H1 (cell line): Measurements from ENCODE around the gene DRP2. TPM values are rescaled to one million over a fixed set of nuclear protein-coding genes. Genes with fewer than 3 reads are reported as not detected.

Experiments used
- CTCF ChIA-PET: fragments of 300-600 bp; sonication (Branson Sonifier 250); formaldehyde crosslinking; loops from one replicate; lab custom pipeline; 2021; ENCODE audit not compliant: partially characterized antibody; lab: Charles Lee
- POLR2A ChIA-PET: fragments of 300-600 bp; sonication (Branson Sonifier 250); formaldehyde crosslinking; loops from one replicate; lab custom pipeline; 2021; ENCODE audit warnings: inconsistent platforms; ENCODE audit not compliant: partially characterized antibody; lab: Charles Lee
- DNase-seq, 2 experiments: peaks; one replicate each; pipeline versions ENCODE4 v3.0.0 to v3.0.0-alpha.2; 2010 to 2022; ENCODE audit warnings: low spot score in 2 of 2, low read depth in 1 of 2, mixed read lengths in 1 of 2
- FAIRE-seq: peaks from 2 replicates; lab custom pipeline; 2011; peaks lifted over from hg19 to GRCh38; lab: Jason Lieb, UNC
- H2AFZ ChIP-seq: 2 replicates; pipeline ENCODE4 v1.8.1; 2012; ENCODE audit warnings: low read length, inconsistent platforms
- H2AK5ac ChIP-seq: 2 replicates; pipeline ENCODE4 v1.6.1; 2013; ENCODE audit warnings: low read depth, low read length
- H2BK120ac ChIP-seq: replicated peaks from 2 replicates; pipeline ENCODE3; 2013; ENCODE audit warnings: low read depth, low read length, inconsistent platforms
- H2BK12ac ChIP-seq: 2 replicates; pipeline ENCODE4 v1.6.1; 2013; ENCODE audit warnings: low read depth, low read length
- H2BK15ac ChIP-seq: 2 replicates; pipeline ENCODE4 v1.6.1; 2013; ENCODE audit warnings: low read length
- H2BK20ac ChIP-seq: 2 replicates; pipeline ENCODE4 v1.6.1; 2013; ENCODE audit warnings: low read length
- H2BK5ac ChIP-seq: 2 replicates; pipeline ENCODE4 v1.6.1; 2013; ENCODE audit warnings: low read depth, low read length
- H3K14ac ChIP-seq: 2 replicates; pipeline ENCODE4 v1.6.1; 2013; ENCODE audit warnings: inconsistent platforms; ENCODE audit not compliant: insufficient read length
- H3K18ac ChIP-seq: 2 replicates; pipeline ENCODE4 v1.6.1; 2013; ENCODE audit warnings: low read length; ENCODE audit errors: extremely low read depth
- H3K23ac ChIP-seq: 2 replicates; pipeline ENCODE4 v1.6.1; 2013; ENCODE audit warnings: inconsistent platforms; ENCODE audit not compliant: insufficient read length
- H3K23me2 ChIP-seq: 2 replicates; pipeline ENCODE4 v1.6.1; 2013; ENCODE audit warnings: low read depth, low read length
- H3K27ac ChIP-seq: 2 replicates; pipeline ENCODE4 v1.6.1; 2011; ENCODE audit warnings: low read depth, low read length, inconsistent platforms
- H3K27me3 ChIP-seq, 4 experiments: replicated peaks in 1 of 4; 1 replicate in 1 of 4; 2 replicates in 3 of 4; pipeline versions ENCODE4 v1.6.1 to v1.8.1; 2011 to 2013; ENCODE audit warnings: low read length in 3 of 4, mild to moderate bottlenecking in 3 of 4, inconsistent platforms in 2 of 4, mixed read lengths in 2 of 4, moderate library complexity in 1 of 4; ENCODE audit not compliant: control insufficient read depth in 3 of 4, insufficient read depth in 3 of 4; ENCODE audit errors: extremely low read depth in 1 of 4
- H3K36me3 ChIP-seq, 4 experiments: 2 replicates each; pipeline versions ENCODE4 v1.6.1 to v1.8.1; 2011 to 2013; ENCODE audit warnings: mild to moderate bottlenecking in 4 of 4, low read length in 3 of 4, moderate library complexity in 2 of 4, control low read depth in 1 of 4, inconsistent platforms in 1 of 4; ENCODE audit not compliant: insufficient read depth in 4 of 4, control insufficient read depth in 2 of 4
- H3K4ac ChIP-seq: replicated peaks from 2 replicates; pipeline ENCODE3; 2013; ENCODE audit warnings: low read length, low read depth, mixed read lengths, inconsistent platforms; ENCODE audit not compliant: insufficient read length
- H3K4me1 ChIP-seq, 4 experiments: replicated peaks in 1 of 4; 1 replicate in 1 of 4; 2 replicates in 3 of 4; pipeline versions ENCODE4 v1.6.1 to v1.8.1; 2011 to 2013; ENCODE audit warnings: low read length in 3 of 4, inconsistent platforms in 2 of 4, mixed read lengths in 1 of 4; ENCODE audit not compliant: insufficient read depth in 4 of 4, control insufficient read depth in 3 of 4
- H3K4me2 ChIP-seq, 2 experiments: 2 replicates each; pipeline versions ENCODE4 v1.6.1 to v1.8.1; 2011 to 2013; ENCODE audit warnings: low read depth in 2 of 2, low read length in 2 of 2, control low read depth in 1 of 2, inconsistent platforms in 1 of 2, mild to moderate bottlenecking in 1 of 2; ENCODE audit not compliant: insufficient read depth in 1 of 2
- H3K4me3 ChIP-seq, 4 experiments: fragments of 200-600, 300-600 bp in 1 of 4; sonication (generic), shearing (Covaris generic), sonication (Bioruptor Twin) in 1 of 4; 2 replicates each; pipeline versions ENCODE4 v1.5.1 to v1.8.1; 2011 to 2016; ENCODE audit warnings: low read length in 4 of 4, low read depth in 3 of 4, control low read depth in 2 of 4, inconsistent platforms in 2 of 4, mild to moderate bottlenecking in 2 of 4, mixed read lengths in 1 of 4, moderate library complexity in 1 of 4; ENCODE audit not compliant: insufficient read depth in 2 of 4; ENCODE audit errors: extremely low read depth in 1 of 4
- H3K56ac ChIP-seq: replicated peaks from 2 replicates; pipeline ENCODE3; 2013; ENCODE audit warnings: low read depth, mild to moderate bottlenecking, mixed read lengths, low read length, inconsistent platforms; ENCODE audit not compliant: insufficient read length
- H3K79me1 ChIP-seq: 2 replicates; pipeline ENCODE4 v1.6.1; 2013; ENCODE audit warnings: low read depth, low read length, control low read depth
- H3K79me2 ChIP-seq, 2 experiments: 2 replicates each; pipeline versions ENCODE4 v1.6.1 to v1.8.1; 2012 to 2013; ENCODE audit warnings: low read length in 2 of 2, mild to moderate bottlenecking in 2 of 2, inconsistent platforms in 1 of 2; ENCODE audit not compliant: insufficient read depth in 2 of 2, control insufficient read depth in 1 of 2
- H3K9ac ChIP-seq, 4 experiments: replicated peaks in 1 of 4; 1 replicate in 1 of 4; 2 replicates in 3 of 4; pipeline versions ENCODE4 v1.6.1 to v1.8.1; 2011 to 2013; ENCODE audit warnings: low read depth in 3 of 4, low read length in 3 of 4, control low read depth in 2 of 4, mild to moderate bottlenecking in 2 of 4, moderate library complexity in 2 of 4, inconsistent platforms in 1 of 4; ENCODE audit errors: extremely low read depth in 1 of 4
- H3K9me3 ChIP-seq, 2 experiments: 2 replicates each; pipeline versions ENCODE4 v1.6.1 to v1.8.1; 2012 to 2013; ENCODE audit warnings: mild to moderate bottlenecking in 2 of 2, moderate library complexity in 2 of 2, control low read depth in 1 of 2, inconsistent platforms in 1 of 2, low read depth in 1 of 2, low read length in 1 of 2, mixed read lengths in 1 of 2; ENCODE audit not compliant: insufficient read depth in 2 of 2
- H4K20me1 ChIP-seq, 2 experiments: replicated peaks in 1 of 2; 2 replicates each; pipeline versions ENCODE3 to v1.8.1; 2011 to 2013; ENCODE audit warnings: inconsistent platforms in 2 of 2, low read length in 2 of 2, mild to moderate bottlenecking in 1 of 2; ENCODE audit not compliant: insufficient read depth in 2 of 2, control insufficient read depth in 1 of 2
- H4K5ac ChIP-seq: 2 replicates; pipeline ENCODE4 v1.6.1; 2013; ENCODE audit warnings: low read length, low read depth, mixed read lengths, inconsistent platforms; ENCODE audit not compliant: insufficient read length
- H4K8ac ChIP-seq: 2 replicates; pipeline ENCODE4 v1.8.0; 2013; ENCODE audit warnings: mild to moderate bottlenecking, moderate library complexity, low read length, inconsistent platforms; ENCODE audit not compliant: insufficient read depth; ENCODE audit errors: extremely low read depth
- H4K91ac ChIP-seq: replicated peaks from 2 replicates; pipeline ENCODE3; 2013; ENCODE audit warnings: low read length, mixed read lengths, inconsistent platforms; ENCODE audit not compliant: insufficient read length
- ATF3 ChIP-seq: IDR thresholded peaks from 2 replicates; pipeline ENCODE4 v1.6.1; 2011; ENCODE audit warnings: low read depth, mild to moderate bottlenecking, low read length; ENCODE audit not compliant: insufficient read depth
- CTBP2 ChIP-seq: IDR thresholded peaks from 2 replicates; pipeline ENCODE4 v1.7.0; 2011; ENCODE audit warnings: borderline replicate concordance, mild to moderate bottlenecking, moderate library complexity, mixed read lengths, low read length; ENCODE audit not compliant: insufficient read depth, insufficient read length
- FOSL1 ChIP-seq: IDR thresholded peaks from 2 replicates; pipeline ENCODE4 v1.6.1; 2011; ENCODE audit warnings: mild to moderate bottlenecking, low read depth, low read length, moderate library complexity; ENCODE audit not compliant: insufficient read depth
- MAFK ChIP-seq: IDR thresholded peaks from 2 replicates; pipeline ENCODE4 v1.6.1; 2012; ENCODE audit warnings: low read depth, mild to moderate bottlenecking, improper control_type of control experiment, low read length
- PHF8 ChIP-seq: fragments of 200-600 bp; sonication (generic); conservative IDR thresholded peaks from 2 replicates; pipeline ENCODE4 v1.7.1; 2012; ENCODE audit warnings: low read depth, mild to moderate bottlenecking, inconsistent platforms, low read length, moderate library complexity
- POU5F1 ChIP-seq: IDR thresholded peaks from 2 replicates; pipeline ENCODE4 v1.6.1; 2011; ENCODE audit warnings: low read depth, mild to moderate bottlenecking, low read length, moderate library complexity
- RAD21 ChIP-seq, 2 experiments: IDR thresholded peaks in 1 of 2; conservative IDR thresholded peaks in 1 of 2; 2 replicates each; pipeline ENCODE4 v1.6.1; 2011; ENCODE audit warnings: low read depth in 2 of 2, low read length in 2 of 2, improper control_type of control experiment in 1 of 2, inconsistent platforms in 1 of 2, mild to moderate bottlenecking in 1 of 2, moderate library complexity in 1 of 2
- SAP30 ChIP-seq: fragments of 300-600 bp; sonication (generic); IDR thresholded peaks from 2 replicates; pipeline ENCODE4 v1.7.1; 2012; ENCODE audit warnings: low read length, moderate library complexity, mild to moderate bottlenecking, inconsistent platforms; ENCODE audit not compliant: insufficient read depth, insufficient replicate concordance
- SIX5 ChIP-seq: IDR thresholded peaks from 2 replicates; pipeline ENCODE4 v1.6.1; 2011; ENCODE audit warnings: mild to moderate bottlenecking, low read depth, low read length
- TBP ChIP-seq: IDR thresholded peaks from 2 replicates; pipeline ENCODE4 v1.6.1; 2011; ENCODE audit warnings: low read depth, low read length, improper control_type of control experiment
- ZNF274 ChIP-seq: IDR thresholded peaks from 2 replicates; pipeline ENCODE4 v1.7.0; 2012; ENCODE audit warnings: low read length, borderline replicate concordance; ENCODE audit errors: extremely low read depth
- WGBS, 2 experiments: shearing (Covaris generic) in 1 of 2; methylation state at CpG; one replicate each; pipeline versions ENCODE4 v1.1.6 to v1.1.7; 2013 to 2015; ENCODE audit warnings: low lambda C conversion rate in 2 of 2, mixed read lengths in 2 of 2, inconsistent platforms in 1 of 2, low coverage in 1 of 2, missing lambda C conversion rate in 1 of 2; ENCODE audit not compliant: insufficient replicate concordance in 2 of 2, insufficient coverage in 1 of 2, insufficient read length in 1 of 2; ENCODE audit errors: extremely low coverage in 1 of 2, missing lambda C conversion rate in 1 of 2; 5-methylcytosine and 5-hydroxymethylcytosine counted together
- polyA plus RNA-seq, 7 experiments: library from polyadenylated mRNA; depleted of rRNA in 3 of 7; stranded (reverse) in 5 of 7; unstranded in 2 of 7; fragments of >200 nt in 5 of 7; fragments of 200-250 nt in 2 of 7; gene quantifications; 1 replicate in 5 of 7; 2 replicates in 1 of 7; 4 replicates in 1 of 7; pipeline versions ENCODE4 v1.2.1 to v1.2.3, GENCODE V29; 2011 to 2013; ENCODE audit warnings: missing spikeins in 2 of 7, mixed read lengths in 2 of 7
- total RNA-seq: library from RNA; stranded (reverse); fragmentation: NEBNext Ultra II Directional; extraction: Animal tissue kit (Norgen Biotek cat#: 25700); gene quantifications from 2 replicates; pipeline ENCODE4 v1.2.1, GENCODE V29; 2021

Gene DRP2
- total and polyA plus RNA-seq, 2 of the 8 experiments (the other 6 are each of a cell fraction or from before 2014, with no cell fraction given) = 0.18 to 0.20 TPM

DNA sequence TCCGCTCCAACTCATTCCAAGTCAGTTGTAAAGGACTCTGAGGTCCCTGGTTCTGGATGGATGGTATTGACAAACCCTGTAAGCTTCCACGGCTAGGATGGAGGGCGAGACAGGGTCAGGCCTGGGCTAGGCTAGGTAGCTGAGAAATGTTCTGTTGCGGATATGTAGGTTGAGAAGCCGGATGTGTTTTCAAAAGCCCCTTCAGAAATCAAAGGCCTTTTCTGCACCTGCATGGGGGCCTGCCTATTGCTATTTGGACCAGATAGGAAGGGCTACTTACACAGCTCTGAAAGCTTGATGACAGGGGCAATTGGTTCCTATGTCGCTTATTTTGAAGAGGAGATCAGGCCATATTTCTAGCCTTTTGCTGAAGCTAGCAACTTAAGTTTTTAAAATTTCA lies 1.9 kb upstream of the DRP2 start:
- Histone ChIP-seq H2AK5ac (no peak overlapping the region), H3K23me2 (no peaks in the 10 kb centered on the region), H3K4ac (no peak overlapping the region), H3K14ac (no peak overlapping the region), H2BK120ac (no peak overlapping the region), H4K20me1 (no peaks in the 10 kb centered on the region), H3K56ac (no peak overlapping the region), H2BK20ac (no peak overlapping the region), H2BK15ac (no peak overlapping the region), H4K8ac (no peak overlapping the region), H2AFZ (no peak overlapping the region), H3K4me1 (peaks cover 0 to 3% (median 1%) of the 10 kb centered on the region in 4 experiments; a peak in 3 of 7 replicates), H3K4me3 (no peak overlapping the region), H4K5ac (no peak overlapping the region), H3K4me2 (no peak overlapping the region), H3K79me2 (no peaks in the 10 kb centered on the region), H2BK5ac (no peak overlapping the region), H3K27ac (no peak overlapping the region), H3K23ac (no peak overlapping the region), H2BK12ac (no peak overlapping the region), H3K79me1 (no peaks in the 10 kb centered on the region), H3K9me3 (no peaks in the 10 kb centered on the region), H3K18ac (no peak overlapping the region), H3K9ac (no peak overlapping the region), H3K36me3 (no peaks in the 10 kb centered on the region), H3K27me3 (no peaks in the 10 kb centered on the region), H4K91ac (no peak overlapping the region)
- CTCF ChIA-PET = interaction anchor here (1.0 kb wide), 1 partner anchor 21 kb away, joined by 3 read pairs; no protein-coding TSS in a partner anchor
- FAIRE-seq = no peak
- no peak for TF ChIP-seq SIX5
- no peak for TF ChIP-seq MAFK
- TF ChIP-seq ZNF274 = no peak
- TF ChIP-seq TBP = no peak
- no peak for TF ChIP-seq CTBP2
- no peak for TF ChIP-seq FOSL1
- TF ChIP-seq SAP30 = no peak
- TF ChIP-seq RAD21 (IDR thresholded peaks at IDR 0.05 in 1 of 2, conservative IDR thresholded peaks at IDR 0.05 in 1 of 2; ENCODE audit: low read depth in 2 of 2, low read length in 2 of 2) = no peak
- TF ChIP-seq PHF8 = no peak
- no peak for TF ChIP-seq POU5F1
- no peak for TF ChIP-seq ATF3
- POLR2A ChIA-PET = no interaction called here
- 92% methylated on average over 6 of the region's 6 CpGs; no CpG with 5 or more reads in 1 of the 2 experiments for WGBS, 2 experiments
- DNase-seq = no peak
